ENCODE data around the gene PRR18. TPM values are rescaled to one million over a fixed set of nuclear protein-coding genes. Genes with fewer than 3 reads are reported as not detected.

PRR18 gene
- total RNA-seq, 1 experiment from 2014 or later, result 0.17 TPM

DNA sequence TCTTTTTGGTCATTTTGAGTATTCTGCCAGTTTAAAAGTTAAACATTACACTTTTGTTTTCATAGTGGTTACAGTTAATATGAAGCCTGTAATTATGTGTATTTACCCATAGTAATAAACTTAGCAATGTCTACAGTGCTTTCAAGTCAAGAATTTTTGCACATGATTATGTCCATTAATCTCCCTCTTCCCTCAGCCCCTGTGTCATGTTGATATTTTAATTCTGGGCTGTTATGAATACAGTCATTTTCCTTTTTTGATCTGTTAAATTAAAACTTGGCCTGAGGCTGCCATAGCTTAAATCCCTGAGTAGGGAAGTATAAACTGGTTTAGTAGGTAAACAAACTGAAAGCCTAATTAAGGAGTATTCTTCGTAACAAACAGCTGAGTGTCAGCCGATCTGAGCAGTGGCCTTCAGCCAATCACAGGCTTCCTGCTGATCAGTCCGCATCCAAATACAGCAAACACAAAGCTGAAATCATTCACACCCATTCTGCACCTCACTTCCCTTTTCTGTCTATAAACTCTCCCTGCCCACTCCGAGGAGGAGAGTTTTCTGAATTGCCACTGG lies 43.6 kb upstream of the PRR18 start:
- intact Hi-C loops (cut with micrococcal nuclease; ENCODE audit: unreplicated experiment), result no loop called here
- peaks cover 3% of the 10 kb centered on the region for H3K27me3 ChIP-seq (replicated peaks; ENCODE audit: insufficient read depth, low read depth, low read length, poor library complexity)
- H3K4me1 ChIP-seq (ENCODE audit: insufficient read depth, low read length, poor library complexity, severe bottlenecking), result no peaks in the 10 kb centered on the region
- CTCF ChIA-PET, result no interaction called here
- H3K9me3 ChIP-seq (ENCODE audit: low read depth, low read length, poor library complexity, severe bottlenecking), result no peaks in the 10 kb centered on the region
- H3K36me3 ChIP-seq (ENCODE audit: insufficient read depth, low read length, poor library complexity, severe bottlenecking), result no peaks in the 10 kb centered on the region
- POLR2A ChIA-PET (ENCODE audit: low non-redundant PET), result no interaction called here
- DNase-seq (ENCODE audit: low spot score), result no peak
- no TSS peak for BruUV-seq (replicated peaks)
- no peak overlapping the region for H3K27ac ChIP-seq (ENCODE audit: low read depth, low read length, poor library complexity, severe bottlenecking)
- H3K4me3 ChIP-seq (ENCODE audit: low read depth, low read length, poor library complexity, severe bottlenecking), result no peak overlapping the region
- TF ChIP-seq, protein P1, sequence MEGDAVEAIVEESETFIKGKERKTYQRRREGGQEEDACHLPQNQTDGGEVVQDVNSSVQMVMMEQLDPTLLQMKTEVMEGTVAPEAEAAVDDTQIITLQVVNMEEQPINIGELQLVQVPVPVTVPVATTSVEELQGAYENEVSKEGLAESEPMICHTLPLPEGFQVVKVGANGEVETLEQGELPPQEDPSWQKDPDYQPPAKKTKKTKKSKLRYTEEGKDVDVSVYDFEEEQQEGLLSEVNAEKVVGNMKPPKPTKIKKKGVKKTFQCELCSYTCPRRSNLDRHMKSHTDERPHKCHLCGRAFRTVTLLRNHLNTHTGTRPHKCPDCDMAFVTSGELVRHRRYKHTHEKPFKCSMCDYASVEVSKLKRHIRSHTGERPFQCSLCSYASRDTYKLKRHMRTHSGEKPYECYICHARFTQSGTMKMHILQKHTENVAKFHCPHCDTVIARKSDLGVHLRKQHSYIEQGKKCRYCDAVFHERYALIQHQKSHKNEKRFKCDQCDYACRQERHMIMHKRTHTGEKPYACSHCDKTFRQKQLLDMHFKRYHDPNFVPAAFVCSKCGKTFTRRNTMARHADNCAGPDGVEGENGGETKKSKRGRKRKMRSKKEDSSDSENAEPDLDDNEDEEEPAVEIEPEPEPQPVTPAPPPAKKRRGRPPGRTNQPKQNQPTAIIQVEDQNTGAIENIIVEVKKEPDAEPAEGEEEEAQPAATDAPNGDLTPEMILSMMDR (conservative IDR thresholded peaks at IDR 0.05; ENCODE audit: low read depth, low read length), result no peak
- no peak for TF ChIP-seq EZH2 (IDR thresholded peaks at IDR 0.05; ENCODE audit: borderline replicate concordance, low read depth, low read length, poor library complexity, severe bottlenecking)

DNA sequence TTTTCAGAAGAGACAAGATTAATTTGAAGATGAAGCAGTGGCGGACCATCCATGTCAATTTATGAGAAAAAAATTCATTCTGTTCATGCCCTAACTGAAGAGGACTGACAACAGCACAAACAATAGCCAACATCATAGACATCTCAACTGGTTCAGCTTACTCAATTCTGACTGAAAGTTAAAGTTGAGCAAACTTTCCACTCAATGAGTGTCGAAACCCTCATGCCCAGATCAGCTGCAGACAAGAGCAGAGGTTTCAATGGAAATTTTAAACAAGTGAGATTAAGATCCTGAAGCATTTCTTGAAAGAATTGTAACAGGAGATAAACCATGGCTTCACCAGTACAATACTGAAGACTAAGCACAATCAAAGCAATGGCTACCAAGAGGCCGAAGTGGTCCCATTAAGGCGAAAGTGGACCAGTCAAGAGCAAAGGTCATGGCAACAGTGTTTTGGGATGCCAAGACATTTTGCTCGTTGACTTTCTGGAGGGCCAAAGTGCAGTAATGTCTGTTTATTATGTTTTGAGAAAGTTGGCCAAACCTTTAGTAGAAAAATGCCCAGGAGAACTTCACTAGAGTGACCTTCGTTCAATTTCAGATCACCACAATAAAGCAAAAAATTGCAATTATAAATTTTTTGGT lies 40.2 kb upstream of the PRR18 start:
- H3K4me3 ChIP-seq (ENCODE audit: low read depth, low read length, poor library complexity, severe bottlenecking), result no peak overlapping the region
- POLR2A ChIA-PET (ENCODE audit: low non-redundant PET), result no interaction called here
- no TSS peak for BruUV-seq (replicated peaks)

DNA sequence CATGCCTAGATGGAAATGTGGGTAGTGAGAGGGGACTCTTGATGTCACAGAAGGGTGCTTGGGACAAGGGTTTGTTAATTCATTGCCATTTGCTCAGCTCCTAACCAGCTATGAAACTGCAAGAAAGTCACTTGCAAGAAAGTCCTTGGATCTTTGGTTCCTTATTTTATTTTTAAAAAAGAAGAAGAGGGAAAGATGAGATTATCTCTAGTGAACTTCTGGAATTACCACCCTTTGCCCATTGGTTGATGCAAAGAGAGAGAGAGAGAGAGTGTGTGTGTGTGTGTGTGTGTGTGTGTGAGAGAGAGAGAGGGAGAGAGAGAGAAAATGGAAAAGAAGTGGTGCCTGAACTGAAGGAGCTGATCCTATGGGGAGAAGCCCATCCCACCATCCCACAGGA lies 38.8 kb upstream of the PRR18 start:
- TF ChIP-seq, protein P1 (conservative IDR thresholded peaks at IDR 0.05; ENCODE audit: low read depth, low read length), result no peak
- TF ChIP-seq EZH2 (IDR thresholded peaks at IDR 0.05; ENCODE audit: borderline replicate concordance, low read depth, low read length, poor library complexity, severe bottlenecking), result no peak
- intact Hi-C loops (cut with micrococcal nuclease; ENCODE audit: unreplicated experiment), result no loop called here
- Histone ChIP-seq H3K36me3 (ENCODE audit: insufficient read depth, low read length, poor library complexity, severe bottlenecking) (no peaks in the 10 kb centered on the region), H3K4me3 (ENCODE audit: low read depth, low read length, poor library complexity, severe bottlenecking) (no peak overlapping the region), H3K27ac (ENCODE audit: low read depth, low read length, poor library complexity, severe bottlenecking) (no peak overlapping the region), H3K4me1 (ENCODE audit: insufficient read depth, low read length, poor library complexity, severe bottlenecking) (no peaks in the 10 kb centered on the region), H3K9me3 (ENCODE audit: low read depth, low read length, poor library complexity, severe bottlenecking) (no peaks in the 10 kb centered on the region), H3K27me3 (replicated peaks; ENCODE audit: insufficient read depth, low read depth, low read length, poor library complexity) (no peaks in the 10 kb centered on the region)
- POLR2A ChIA-PET (ENCODE audit: low non-redundant PET), result no interaction called here
- CTCF ChIA-PET, result no interaction called here
- no TSS peak for BruUV-seq (replicated peaks)
- no peak for DNase-seq (ENCODE audit: low spot score)

More for the DNA sequence above, 40.2 kb upstream of the PRR18 start:
- Histone ChIP-seq H3K36me3 (ENCODE audit: insufficient read depth, low read length, poor library complexity, severe bottlenecking) (no peaks in the 10 kb centered on the region), H3K27me3 (replicated peaks; ENCODE audit: insufficient read depth, low read depth, low read length, poor library complexity) (no peaks in the 10 kb centered on the region), H3K9me3 (ENCODE audit: low read depth, low read length, poor library complexity, severe bottlenecking) (no peaks in the 10 kb centered on the region), H3K4me1 (ENCODE audit: insufficient read depth, low read length, poor library complexity, severe bottlenecking) (no peaks in the 10 kb centered on the region), H3K27ac (ENCODE audit: low read depth, low read length, poor library complexity, severe bottlenecking) (no peak overlapping the region)
- CTCF ChIA-PET, result no interaction called here
- intact Hi-C loops (cut with micrococcal nuclease; ENCODE audit: unreplicated experiment), result no loop called here
- DNase-seq (ENCODE audit: low spot score), result no peak
- TF ChIP-seq, protein P1 (conservative IDR thresholded peaks at IDR 0.05; ENCODE audit: low read depth, low read length), result no peak
- TF ChIP-seq EZH2 (IDR thresholded peaks at IDR 0.05; ENCODE audit: borderline replicate concordance, low read depth, low read length, poor library complexity, severe bottlenecking), result no peak
